Measurements from ENCODE around the gene NEURL3. TPM values are rescaled to one million over a fixed set of nuclear protein-coding genes. Genes with fewer than 3 reads are reported as not detected.

NEURL3 gene
- total and polyA plus RNA-seq, 2 of the 8 experiments (the other 6 are each of a cell fraction or from before 2014, with no cell fraction given), result not detected

DNA sequence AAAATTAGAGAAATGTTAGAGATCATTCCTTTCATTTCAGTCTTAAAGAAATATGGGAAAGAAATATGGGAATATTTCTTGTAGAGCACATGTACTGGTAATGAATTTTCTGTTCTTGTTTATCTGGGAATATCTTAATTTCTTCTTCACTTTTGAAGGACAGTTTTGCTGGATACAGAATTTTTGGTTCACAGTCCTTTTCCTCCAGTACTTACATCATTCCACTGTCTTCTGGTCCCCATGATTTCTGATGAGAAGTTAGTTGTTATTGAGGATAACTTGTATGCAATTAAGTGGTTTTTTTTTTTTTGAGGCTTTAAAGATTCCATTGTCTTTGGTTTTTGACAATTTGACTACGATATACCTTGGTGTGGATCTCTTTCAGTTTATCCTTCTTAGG lies 11.0 kb downstream of the NEURL3 start:
- Histone ChIP-seq H2BK5ac (ENCODE audit: low read depth, low read length) (no peak overlapping the region), H3K79me1 (ENCODE audit: low read depth, low read length) (no peaks in the 10 kb centered on the region), H2BK15ac (ENCODE audit: low read length) (no peak overlapping the region), H3K23ac (ENCODE audit: insufficient read length) (no peak overlapping the region), H4K20me1 (replicated peaks in 1 of 2; ENCODE audit: control insufficient read depth in 1 of 2, insufficient read depth in 2 of 2, low read length in 2 of 2) (no peaks in the 10 kb centered on the region), H4K91ac (replicated peaks; ENCODE audit: insufficient read length, low read length) (no peak overlapping the region), H3K18ac (ENCODE audit: extremely low read depth, low read length) (no peak overlapping the region), H4K5ac (ENCODE audit: insufficient read length, low read depth, low read length) (no peak overlapping the region), H3K4me2 (ENCODE audit: insufficient read depth in 1 of 2, low read depth in 2 of 2, low read length in 2 of 2) (no peak overlapping the region), H3K4ac (replicated peaks; ENCODE audit: insufficient read length, low read depth, low read length) (no peak overlapping the region), H3K9me3 (ENCODE audit: insufficient read depth in 2 of 2, low read depth in 1 of 2, low read length in 1 of 2) (peaks cover 0 to 2% of the 10 kb centered on the region in 2 experiments; a peak in 1 of 4 replicates), H3K36me3 (ENCODE audit: control insufficient read depth in 2 of 4, insufficient read depth in 4 of 4, low read length in 3 of 4) (no peaks in the 10 kb centered on the region), H3K27ac (ENCODE audit: low read depth, low read length) (no peak overlapping the region), H3K14ac (ENCODE audit: insufficient read length) (no peak overlapping the region), H3K79me2 (ENCODE audit: control insufficient read depth in 1 of 2, insufficient read depth in 2 of 2, low read length in 2 of 2) (no peaks in the 10 kb centered on the region), H3K4me3 (ENCODE audit: extremely low read depth in 1 of 4, insufficient read depth in 2 of 4, low read depth in 3 of 4, low read length in 4 of 4) (no peak overlapping the region), H2AK5ac (ENCODE audit: low read depth, low read length) (no peak overlapping the region), H4K8ac (ENCODE audit: extremely low read depth, insufficient read depth, low read length) (no peak overlapping the region), H3K9ac (replicated peaks in 1 of 4; ENCODE audit: extremely low read depth in 1 of 4, low read depth in 3 of 4, low read length in 3 of 4) (no peak overlapping the region), H3K56ac (replicated peaks; ENCODE audit: insufficient read length, low read depth, low read length) (no peak overlapping the region), H2BK120ac (replicated peaks; ENCODE audit: low read depth, low read length) (no peak overlapping the region), H2BK12ac (ENCODE audit: low read depth, low read length) (no peak overlapping the region), H2AFZ (ENCODE audit: low read length) (no peak overlapping the region), H3K27me3 (replicated peaks in 1 of 4; ENCODE audit: control insufficient read depth in 3 of 4, extremely low read depth in 1 of 4, insufficient read depth in 3 of 4, low read length in 3 of 4) (no peaks in the 10 kb centered on the region), H3K4me1 (replicated peaks in 1 of 4; ENCODE audit: control insufficient read depth in 3 of 4, insufficient read depth in 4 of 4, low read length in 3 of 4) (peaks cover 0 to 5% (median 2%) of the 10 kb centered on the region in 4 experiments; a peak in 2 of 7 replicates), H2BK20ac (ENCODE audit: low read length) (no peak overlapping the region), H3K23me2 (ENCODE audit: low read depth, low read length) (no peaks in the 10 kb centered on the region)
- no peak for FAIRE-seq
- DNase-seq (ENCODE audit: low read depth in 1 of 2, low spot score in 2 of 2), result no peak
- CTCF ChIA-PET (ENCODE audit: partially characterized antibody), result interaction anchor here (0.6 to 8.9 kb wide), 4 partner anchors 9 to 93 kb away, joined by 3 to 76 read pairs (median 13); no protein-coding TSS in a partner anchor
- TF ChIP-seq BACH1 (IDR thresholded peaks at IDR 0.05; ENCODE audit: low read length), result no peak
- TF ChIP-seq TAF7 (optimal IDR thresholded peaks at IDR 0.05; ENCODE audit: borderline replicate concordance, low read depth, low read length), result no peak
- TF ChIP-seq CTCF (IDR thresholded peaks at IDR 0.05; ENCODE audit: control extremely low read depth in 1 of 3, insufficient read depth in 1 of 3, low read depth in 1 of 3, low read length in 3 of 3), result no peak
- TF ChIP-seq HDAC6 (IDR thresholded peaks at IDR 0.05; ENCODE audit: low read depth, low read length), result no peak
- TF ChIP-seq HDAC2 (IDR thresholded peaks at IDR 0.05; ENCODE audit: borderline replicate concordance in 1 of 2, low read depth in 2 of 2, low read length in 2 of 2), result no peak
- no peak for TF ChIP-seq FOSL1 (IDR thresholded peaks at IDR 0.05; ENCODE audit: insufficient read depth, low read depth, low read length)
- TF ChIP-seq SIRT6 (IDR thresholded peaks at IDR 0.05; ENCODE audit: low read length), result no peak
- TF ChIP-seq TCF12 (IDR thresholded peaks at IDR 0.05; ENCODE audit: low read depth, low read length), result no peak
- no peak for TF ChIP-seq TEAD4 (IDR thresholded peaks at IDR 0.05; ENCODE audit: low read depth, low read length)
- TF ChIP-seq EGR1 (IDR thresholded peaks at IDR 0.05; ENCODE audit: borderline replicate concordance, low read depth, low read length), result no peak
- TF ChIP-seq SP1 (IDR thresholded peaks at IDR 0.05; ENCODE audit: low read depth, low read length), result no peak
- no peak for TF ChIP-seq MAX (IDR thresholded peaks at IDR 0.05)
- 94% methylated on average over 1 of the region's 1 CpG; no CpG with 5 or more reads in 1 of the 2 experiments for WGBS, 2 experiments (ENCODE audit: extremely low coverage in 1 of 2, insufficient coverage in 1 of 2, insufficient read length in 1 of 2, insufficient replicate concordance in 2 of 2, low coverage in 1 of 2, low lambda C conversion rate in 2 of 2, missing lambda C conversion rate in 1 of 2)
- POLR2A ChIA-PET (ENCODE audit: partially characterized antibody), result no interaction called here

All from H1 (cell line).